ENCODE data around the gene PDCL2.
A peak's percentile ranks its signal among the peaks of the same experiment; 100 is the strongest.

GRCh38 chr4:55635282-55635681 is 43.2 kb upstream of the PDCL2 start:
- TF ChIP-seq EZH2phosphoT487 (IDR thresholded peaks at IDR 0.05; ENCODE audit: insufficient read depth, low read depth) = no peak; the same call in 1 of the 2 replicates
- TF ChIP-seq EZH2 (IDR thresholded peaks at IDR 0.05; ENCODE audit: insufficient read depth, poor library complexity, severe bottlenecking) = peak; percentile 82
